GM12873 (cell line): Measurements from ENCODE around the gene RALB.

ENCODE experiments used
- CTCF ChIP-seq: IDR thresholded peaks from 2 replicates; pipeline ENCODE4 v1.5.1; 2012; ENCODE audit warnings: low read depth, mild to moderate bottlenecking, moderate library complexity, low read length, control low read depth; ENCODE audit not compliant: insufficient read depth; ENCODE audit errors: missing control alignments

Gene RALB

GRCh38 chr2:120240901-120241429 is 11.7 kb upstream of the RALB start:
- no peak for TF ChIP-seq CTCF

- TF ChIP-seq CTCF = no peak
Observed at GRCh38 chr2:120241684-120242083, 11.0 kb upstream of the RALB start.

- no peak for TF ChIP-seq CTCF
Observed at GRCh38 chr2:120243211-120243610, 9.4 kb upstream of the RALB start.

GRCh38 chr2:120243875-120244553 is 8.6 kb upstream of the RALB start:
- no peak for TF ChIP-seq CTCF

GRCh38 chr2:120244656-120245519 is 7.8 kb upstream of the RALB start:
- TF ChIP-seq CTCF = no peak

- no peak for TF ChIP-seq CTCF
Observed at GRCh38 chr2:120245520-120246332, 6.9 kb upstream of the RALB start.
